Measurements from ENCODE around the gene SNCB. TPM values are rescaled to one million over a fixed set of nuclear protein-coding genes. Genes with fewer than 3 reads are reported as not detected.

SNCB gene
- polyA plus RNA-seq, 1 of the 3 experiments (the other 2 are of a cell fraction) = 0.33 TPM

GRCh38 chr5:176625512-176625911, 4.8 kb downstream of the SNCB start:
- no peaks in the 10 kb centered on the region for H3K9me2 ChIP-seq
- ChIA-PET POLR2A (no interaction called here), CTCF (interaction anchor here (1.5 to 7.2 kb wide), 2 partner anchors 47 to 54 kb away, joined by 4 to 49 read pairs; no protein-coding TSS in a partner anchor)
- no peak overlapping the region for H3K27ac ChIP-seq (ENCODE audit: low read depth in 2 of 2, low read length in 1 of 2)
- H3K36me3 ChIP-seq (replicated peaks in 1 of 2; ENCODE audit: control insufficient read depth in 1 of 2, insufficient read depth in 2 of 2, low read length in 1 of 2) = no peaks in the 10 kb centered on the region
- H3K9ac ChIP-seq = no peak overlapping the region
- H4K20me1 ChIP-seq (ENCODE audit: insufficient read depth) = no peaks in the 10 kb centered on the region
- WGBS (ENCODE audit: low lambda C conversion rate) = 68% methylated on average over 2 of the region's 2 CpGs
- H3K79me2 ChIP-seq (ENCODE audit: insufficient read depth) = no peaks in the 10 kb centered on the region
- no peak for TF ChIP-seq RAD21 (IDR thresholded peaks at IDR 0.05; ENCODE audit: low read length)
- TF ChIP-seq MAX (IDR thresholded peaks at IDR 0.05; ENCODE audit: low read depth) = no peak
- TF ChIP-seq USF1 (IDR thresholded peaks at IDR 0.05; ENCODE audit: borderline replicate concordance, low read depth) = no peak
- no peak for TF ChIP-seq FOXJ3 (CRISPR knock-in tag; IDR thresholded peaks at IDR 0.05)
- TF ChIP-seq POLR2AphosphoS5 (IDR thresholded peaks at IDR 0.05; ENCODE audit: low read depth, low read length) = no peak
- TF ChIP-seq USF2 (IDR thresholded peaks at IDR 0.05; ENCODE audit: borderline replicate concordance, low read depth, low read length) = no peak
- no peak for TF ChIP-seq REST (IDR thresholded peaks at IDR 0.05; ENCODE audit: low read depth, low read length)
- no peak overlapping the region for H3K4me3 ChIP-seq (ENCODE audit: low read depth in 2 of 2, low read length in 1 of 2)
- H3K4me2 ChIP-seq = no peak overlapping the region
- DNase-seq = no peak
- H3K4me1 ChIP-seq (ENCODE audit: control insufficient read depth in 1 of 2, insufficient read depth in 2 of 2, low read depth in 1 of 2, low read length in 1 of 2) = peaks cover 0 to 13% of the 10 kb centered on the region in 2 experiments; a peak in 1 of 4 replicates
- no peaks in the 10 kb centered on the region for H3K9me3 ChIP-seq
- H2AFZ ChIP-seq (ENCODE audit: low read depth) = no peak overlapping the region
- H3K27me3 ChIP-seq (ENCODE audit: insufficient read depth) = peaks cover 13% of the 10 kb centered on the region
- no peaks in the 10 kb centered on the region for H3F3A ChIP-seq (replicated peaks; ENCODE audit: insufficient read depth)

GRCh38 chr5:176624938-176625337, 5.4 kb downstream of the SNCB start:
- Histone ChIP-seq H3K9me2 (no peaks in the 10 kb centered on the region), H3K79me2 (ENCODE audit: insufficient read depth) (no peaks in the 10 kb centered on the region), H3F3A (replicated peaks; ENCODE audit: insufficient read depth) (no peaks in the 10 kb centered on the region), H3K4me1 (ENCODE audit: control insufficient read depth in 1 of 2, insufficient read depth in 2 of 2, low read depth in 1 of 2, low read length in 1 of 2) (peaks cover 0 to 12% of the 10 kb centered on the region in 2 experiments; a peak in 1 of 4 replicates), H3K4me2 (no peak overlapping the region), H3K27me3 (ENCODE audit: insufficient read depth) (peaks cover 15% of the 10 kb centered on the region), H2AFZ (ENCODE audit: low read depth) (no peak overlapping the region), H4K20me1 (ENCODE audit: insufficient read depth) (no peaks in the 10 kb centered on the region), H3K9ac (no peak overlapping the region), H3K4me3 (ENCODE audit: low read depth in 2 of 2, low read length in 1 of 2) (no peak overlapping the region), H3K36me3 (replicated peaks in 1 of 2; ENCODE audit: control insufficient read depth in 1 of 2, insufficient read depth in 2 of 2, low read length in 1 of 2) (no peaks in the 10 kb centered on the region), H3K27ac (ENCODE audit: low read depth in 2 of 2, low read length in 1 of 2) (no peak overlapping the region), H3K9me3 (no peaks in the 10 kb centered on the region)
- TF ChIP-seq EP300 (IDR thresholded peaks at IDR 0.05; ENCODE audit: borderline replicate concordance in 1 of 2, low read depth in 1 of 2, low read length in 1 of 2) = no peak
- no peak for TF ChIP-seq RXRA (IDR thresholded peaks at IDR 0.05; ENCODE audit: borderline replicate concordance, low read depth)
- TF ChIP-seq FOXJ3 (CRISPR knock-in tag; IDR thresholded peaks at IDR 0.05) = no peak
- no peak for DNase-seq
- 57% methylated on average over 9 of the region's 9 CpGs for WGBS (ENCODE audit: low lambda C conversion rate)
- ChIA-PET CTCF (interaction anchor here (1.5 to 7.2 kb wide), 2 partner anchors 46 to 53 kb away, joined by 4 to 49 read pairs; no protein-coding TSS in a partner anchor), POLR2A (no interaction called here)
